Fibroblast of lung (primary cell): ENCODE results near the gene TMEM154. TPM values are rescaled to one million over a fixed set of nuclear protein-coding genes. Genes with fewer than 3 reads are reported as not detected.

Source experiments
- DNase-seq, 2 donors: peaks; one replicate each; pipeline versions ENCODE4 v3.0.0 to v3.0.0-alpha.2; 2010; ENCODE audit warnings: low read depth in 2 of 2
- H2AFZ ChIP-seq: 2 replicates; pipeline ENCODE4 v1.5.1; 2012; ENCODE audit warnings: low read length, control low read depth, inconsistent platforms
- H3K27ac ChIP-seq: 2 replicates; pipeline ENCODE4 v1.5.1; 2011; ENCODE audit warnings: low read length, control low read depth; ENCODE audit not compliant: insufficient read depth
- H3K27me3 ChIP-seq: 2 replicates; pipeline ENCODE4 v1.5.1; 2011; ENCODE audit warnings: mild to moderate bottlenecking, low read length; ENCODE audit not compliant: control insufficient read depth, insufficient read depth
- H3K36me3 ChIP-seq: 2 replicates; pipeline ENCODE4 v1.5.1; 2011; ENCODE audit warnings: low read length; ENCODE audit not compliant: control insufficient read depth, insufficient read depth
- H3K4me1 ChIP-seq: 2 replicates; pipeline ENCODE4 v1.5.1; 2011; ENCODE audit warnings: low read length; ENCODE audit not compliant: control insufficient read depth, insufficient read depth; ENCODE audit errors: extremely low read depth
- H3K4me2 ChIP-seq: 2 replicates; pipeline ENCODE4 v1.5.1; 2011; ENCODE audit warnings: low read length, control low read depth; ENCODE audit not compliant: insufficient read depth; ENCODE audit errors: extremely low read depth
- H3K4me3 ChIP-seq, 4 experiments: fragments of 200-600 bp in 1 of 4; sonication (generic) in 1 of 4; replicated peaks in 1 of 4; 2 replicates each; pipeline ENCODE4 v1.5.1; 2011 to 2016; ENCODE audit warnings: low read length in 4 of 4, low read depth in 3 of 4, mild to moderate bottlenecking in 3 of 4, control low read depth in 2 of 4, inconsistent platforms in 1 of 4, mixed read lengths in 1 of 4; ENCODE audit not compliant: insufficient read depth in 1 of 4; ENCODE audit errors: control extremely low read depth in 1 of 4
- H3K79me2 ChIP-seq: 2 replicates; pipeline ENCODE4 v1.5.1; 2012; ENCODE audit warnings: mild to moderate bottlenecking, low read length, inconsistent platforms; ENCODE audit not compliant: control insufficient read depth, insufficient read depth
- H3K9ac ChIP-seq: 2 replicates; pipeline ENCODE4 v1.5.1; 2011; ENCODE audit warnings: mild to moderate bottlenecking, low read length, control low read depth; ENCODE audit not compliant: insufficient read depth
- H3K9me3 ChIP-seq: 2 replicates; pipeline ENCODE4 v1.5.1; 2012; ENCODE audit warnings: low read depth, low read length; ENCODE audit not compliant: control insufficient read depth, insufficient read depth
- H4K20me1 ChIP-seq: 2 replicates; pipeline ENCODE4 v1.5.1; 2011; ENCODE audit warnings: low read length; ENCODE audit not compliant: control insufficient read depth, insufficient read depth; ENCODE audit errors: extremely low read depth
- EZH2 ChIP-seq: IDR thresholded peaks from 2 replicates; pipeline ENCODE4 v1.5.1; 2012; ENCODE audit warnings: low read length, control low read depth, mild to moderate bottlenecking; ENCODE audit errors: missing control alignments
- polyA plus RNA-seq, 2 donors: library from polyadenylated mRNA; depleted of rRNA in 1 of 2; stranded (reverse) in 1 of 2; unstranded in 1 of 2; fragments of >200 nt; gene quantifications; 2 replicates each; pipeline ENCODE4 v1.2.1, GENCODE V29; 2011 to 2012; ENCODE audit warnings: missing spikeins in 1 of 2
- total RNA-seq: library from RNA; depleted of rRNA; stranded (reverse); fragments of >200 nt; gene quantifications from 2 replicates; pipeline ENCODE4 v1.2.1, GENCODE V29; 2014
- TF ChIP-seq, protein P1 (sequence below), 2 donors: IDR thresholded peaks in 1 of 2; conservative IDR thresholded peaks in 1 of 2; 1 replicate in 1 of 2; 2 replicates in 1 of 2; pipeline ENCODE4 v1.5.1; 2011 to 2012; ENCODE audit warnings: low read length in 2 of 2, control low read depth in 1 of 2, inconsistent platforms in 1 of 2, low read depth in 1 of 2, mild to moderate bottlenecking in 1 of 2

The TMEM154 gene
- total and polyA plus RNA-seq, 2 donors (not counting 1 experiment from before 2014, with no cell fraction given): 0.50 to 3.7 TPM

DNA sequence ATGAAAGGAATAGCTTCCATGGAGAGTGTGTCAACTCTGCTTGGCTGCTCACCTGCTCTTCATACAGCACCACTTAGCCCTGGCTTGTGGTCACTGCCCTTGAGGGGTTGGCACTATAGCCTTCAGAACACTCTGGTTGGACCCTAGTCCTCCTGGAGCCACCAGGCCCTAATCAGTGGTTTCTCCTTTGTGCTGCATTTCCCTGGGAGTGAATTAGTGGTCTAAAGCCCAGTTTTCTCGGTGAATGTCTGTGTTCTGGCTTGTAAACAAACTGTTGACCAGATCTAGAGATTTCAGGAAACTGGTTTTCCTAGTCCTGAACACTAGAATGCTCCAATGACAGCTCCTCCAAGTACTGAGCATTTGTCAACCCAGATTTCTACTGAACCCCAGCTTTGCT lies 28.6 kb upstream of the TMEM154 start:
- Histone ChIP-seq H3K27me3 (peaks cover 4% of the 10 kb centered on the region), H3K79me2 (no peaks in the 10 kb centered on the region), H3K4me2 (no peak overlapping the region), H3K4me3 (no peak overlapping the region), H3K27ac (no peak overlapping the region), H3K9me3 (no peaks in the 10 kb centered on the region), H4K20me1 (no peaks in the 10 kb centered on the region), H2AFZ (no peak overlapping the region), H3K4me1 (no peaks in the 10 kb centered on the region), H3K9ac (no peak overlapping the region), H3K36me3 (no peaks in the 10 kb centered on the region)
- no peak for TF ChIP-seq EZH2
- TF ChIP-seq, protein P1, sequence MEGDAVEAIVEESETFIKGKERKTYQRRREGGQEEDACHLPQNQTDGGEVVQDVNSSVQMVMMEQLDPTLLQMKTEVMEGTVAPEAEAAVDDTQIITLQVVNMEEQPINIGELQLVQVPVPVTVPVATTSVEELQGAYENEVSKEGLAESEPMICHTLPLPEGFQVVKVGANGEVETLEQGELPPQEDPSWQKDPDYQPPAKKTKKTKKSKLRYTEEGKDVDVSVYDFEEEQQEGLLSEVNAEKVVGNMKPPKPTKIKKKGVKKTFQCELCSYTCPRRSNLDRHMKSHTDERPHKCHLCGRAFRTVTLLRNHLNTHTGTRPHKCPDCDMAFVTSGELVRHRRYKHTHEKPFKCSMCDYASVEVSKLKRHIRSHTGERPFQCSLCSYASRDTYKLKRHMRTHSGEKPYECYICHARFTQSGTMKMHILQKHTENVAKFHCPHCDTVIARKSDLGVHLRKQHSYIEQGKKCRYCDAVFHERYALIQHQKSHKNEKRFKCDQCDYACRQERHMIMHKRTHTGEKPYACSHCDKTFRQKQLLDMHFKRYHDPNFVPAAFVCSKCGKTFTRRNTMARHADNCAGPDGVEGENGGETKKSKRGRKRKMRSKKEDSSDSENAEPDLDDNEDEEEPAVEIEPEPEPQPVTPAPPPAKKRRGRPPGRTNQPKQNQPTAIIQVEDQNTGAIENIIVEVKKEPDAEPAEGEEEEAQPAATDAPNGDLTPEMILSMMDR (conservative IDR thresholded peaks at IDR 0.05 in 1 of 2, IDR thresholded peaks at IDR 0.05 in 1 of 2; ENCODE audit: low read depth in 1 of 2, low read length in 2 of 2): no peak
- no peak for DNase-seq

GRCh38 chr4:152707632-152708031 lies 27.8 kb upstream of the TMEM154 start:
- H3K4me3 ChIP-seq: no peak overlapping the region
- H3K27me3 ChIP-seq: peaks cover 4% of the 10 kb centered on the region
- no peak overlapping the region for H3K27ac ChIP-seq
- H3K9ac ChIP-seq: no peak overlapping the region
- H3K9me3 ChIP-seq: no peaks in the 10 kb centered on the region
- no peak for DNase-seq
- H3K79me2 ChIP-seq: no peaks in the 10 kb centered on the region
- TF ChIP-seq EZH2: no peak
- TF ChIP-seq, protein P1 (conservative IDR thresholded peaks at IDR 0.05 in 1 of 2, IDR thresholded peaks at IDR 0.05 in 1 of 2; ENCODE audit: low read depth in 1 of 2, low read length in 2 of 2): no peak
- no peak overlapping the region for H3K4me2 ChIP-seq
- H3K4me1 ChIP-seq: no peaks in the 10 kb centered on the region
- no peaks in the 10 kb centered on the region for H3K36me3 ChIP-seq
- H2AFZ ChIP-seq: no peak overlapping the region
- no peaks in the 10 kb centered on the region for H4K20me1 ChIP-seq

DNA sequence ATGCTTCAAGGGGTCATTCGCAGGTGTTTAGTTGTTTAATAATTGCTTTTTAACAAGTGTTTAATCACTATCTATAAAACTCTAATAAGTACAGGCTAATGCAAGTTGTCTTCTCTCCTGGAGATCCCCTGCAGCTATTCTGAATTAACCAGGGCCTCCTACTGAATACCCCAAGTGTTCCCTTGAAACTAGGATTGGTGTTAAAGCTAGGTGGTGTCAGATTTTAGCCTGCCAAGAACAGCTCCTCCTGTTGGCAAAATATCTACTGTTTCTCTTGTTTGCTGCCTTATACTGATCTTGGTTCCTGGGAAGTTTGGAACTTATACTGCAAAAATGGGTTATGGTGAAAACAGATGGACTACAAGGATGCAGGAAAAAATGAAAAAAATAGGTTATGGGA lies 26.1 kb upstream of the TMEM154 start:
- Histone ChIP-seq H3K4me1 (no peaks in the 10 kb centered on the region), H3K36me3 (no peaks in the 10 kb centered on the region), H3K27ac (no peak overlapping the region), H3K9ac (no peak overlapping the region), H3K4me3 (no peak overlapping the region), H3K79me2 (no peaks in the 10 kb centered on the region), H4K20me1 (no peaks in the 10 kb centered on the region), H3K4me2 (no peak overlapping the region), H2AFZ (no peak overlapping the region), H3K9me3 (no peaks in the 10 kb centered on the region), H3K27me3 (peaks cover 4% of the 10 kb centered on the region)
- no peak for DNase-seq
- TF ChIP-seq, protein P1 (conservative IDR thresholded peaks at IDR 0.05 in 1 of 2, IDR thresholded peaks at IDR 0.05 in 1 of 2; ENCODE audit: low read depth in 1 of 2, low read length in 2 of 2): no peak
- TF ChIP-seq EZH2: no peak
